Activated naive CD8-positive, alpha-beta T cell (primary cell): ENCODE results near the gene CIT.
A peak's percentile ranks its signal among the peaks of the same experiment; 100 is the strongest.
"Not testable (repeated sequence)": the region's sequence is repeated elsewhere in the genome, so short reads cannot be mapped to it uniquely, and the experiment has no call there.

Experiments
- H3K27ac Mint-ChIP-seq: one replicate; pipeline ENCODE4 v1.8.0; 2021; ENCODE audit warnings: mixed read lengths
- H3K27me3 Mint-ChIP-seq: one replicate; pipeline ENCODE4 v1.8.0; 2021; ENCODE audit warnings: mixed read lengths
- H3K36me3 Mint-ChIP-seq: one replicate; pipeline ENCODE4 v1.8.0; 2021; ENCODE audit warnings: mixed read lengths
- H3K4me1 Mint-ChIP-seq: one replicate; pipeline ENCODE4 v1.8.0; 2021; ENCODE audit warnings: low read depth, mixed read lengths
- H3K4me3 Mint-ChIP-seq: one replicate; pipeline ENCODE4 v1.8.0; 2021; ENCODE audit warnings: mild to moderate bottlenecking, mixed read lengths
- H3K9me3 Mint-ChIP-seq: one replicate; pipeline ENCODE4 v1.8.0; 2021; ENCODE audit warnings: low read depth, mixed read lengths

Gene CIT

GRCh38 chr12:119666226-119666795, 210.8 kb downstream of the CIT start:
- peak overlapping the region; percentile 87 for H3K27ac Mint-ChIP-seq
- no peaks in the 10 kb centered on the region for H3K9me3 Mint-ChIP-seq
- peaks cover 4% of the 10 kb centered on the region for H3K36me3 Mint-ChIP-seq
- peak overlapping the region; percentile 94 for H3K4me3 Mint-ChIP-seq
- H3K4me1 Mint-ChIP-seq: peaks cover 47% of the 10 kb centered on the region
- H3K27me3 Mint-ChIP-seq: no peaks in the 10 kb centered on the region

- Mint-ChIP-seq H3K4me1 (peaks cover 38% of the 10 kb centered on the region), H3K36me3 (peaks cover 2% of the 10 kb centered on the region), H3K27ac (no peak overlapping the region), H3K4me3 (no peak overlapping the region), H3K27me3 (no peaks in the 10 kb centered on the region), H3K9me3 (no peaks in the 10 kb centered on the region)
Measured at GRCh38 chr12:119665164-119665929, 211.8 kb downstream of the CIT start.

GRCh38 chr12:119664642-119665041, 212.5 kb downstream of the CIT start:
- no peaks in the 10 kb centered on the region for H3K27me3 Mint-ChIP-seq
- H3K9me3 Mint-ChIP-seq: no peaks in the 10 kb centered on the region
- H3K36me3 Mint-ChIP-seq: no peaks in the 10 kb centered on the region
- no peak overlapping the region for H3K4me3 Mint-ChIP-seq
- peaks cover 31% of the 10 kb centered on the region for H3K4me1 Mint-ChIP-seq
- H3K27ac Mint-ChIP-seq: no peak overlapping the region

- no peaks in the 10 kb centered on the region for H3K9me3 Mint-ChIP-seq
- H3K27me3 Mint-ChIP-seq: no peaks in the 10 kb centered on the region
- peaks cover 17% of the 10 kb centered on the region for H3K4me1 Mint-ChIP-seq
- no peak overlapping the region for H3K4me3 Mint-ChIP-seq
- H3K27ac Mint-ChIP-seq: no peak overlapping the region
- H3K36me3 Mint-ChIP-seq: no peaks in the 10 kb centered on the region
Measured at GRCh38 chr12:119661882-119662281, 215.2 kb downstream of the CIT start.

GRCh38 chr12:119660076-119660475, 217.0 kb downstream of the CIT start:
- Mint-ChIP-seq H3K27ac (no peak overlapping the region), H3K4me3 (no peak overlapping the region), H3K36me3 (no peaks in the 10 kb centered on the region), H3K4me1 (no peaks in the 10 kb centered on the region), H3K27me3 (no peaks in the 10 kb centered on the region), H3K9me3 (no peaks in the 10 kb centered on the region)

- Mint-ChIP-seq H3K4me3 (no peak overlapping the region), H3K4me1 (no peaks in the 10 kb centered on the region), H3K27me3 (no peaks in the 10 kb centered on the region), H3K9me3 (no peaks in the 10 kb centered on the region), H3K36me3 (no peaks in the 10 kb centered on the region), H3K27ac (no peak overlapping the region)
Measured at GRCh38 chr12:119659289-119659897, 217.7 kb downstream of the CIT start.

GRCh38 chr12:119658166-119658565, 219.0 kb downstream of the CIT start:
- H3K9me3 Mint-ChIP-seq: peaks cover 12% of the 10 kb centered on the region
- H3K36me3 Mint-ChIP-seq, H3K4me1 Mint-ChIP-seq, H3K27me3 Mint-ChIP-seq, H3K4me3 Mint-ChIP-seq, H3K27ac Mint-ChIP-seq: not testable (repeated sequence)

GRCh38 chr12:119657001-119657400, 220.1 kb downstream of the CIT start:
- not testable (repeated sequence) for H3K27ac Mint-ChIP-seq, H3K36me3 Mint-ChIP-seq, H3K4me3 Mint-ChIP-seq, H3K4me1 Mint-ChIP-seq, H3K27me3 Mint-ChIP-seq
- H3K9me3 Mint-ChIP-seq: peaks cover 12% of the 10 kb centered on the region

GRCh38 chr12:119652665-119653064, 224.5 kb downstream of the CIT start:
- no peak overlapping the region for H3K4me3 Mint-ChIP-seq
- peaks cover 3% of the 10 kb centered on the region for H3K36me3 Mint-ChIP-seq
- peaks cover 12% of the 10 kb centered on the region for H3K9me3 Mint-ChIP-seq
- H3K27ac Mint-ChIP-seq: no peak overlapping the region
- H3K4me1 Mint-ChIP-seq: no peaks in the 10 kb centered on the region
- H3K27me3 Mint-ChIP-seq: peaks cover 3% of the 10 kb centered on the region

- H3K9me3 Mint-ChIP-seq: peaks cover 11% of the 10 kb centered on the region
- H3K4me1 Mint-ChIP-seq: no peaks in the 10 kb centered on the region
- peaks cover 6% of the 10 kb centered on the region for H3K27me3 Mint-ChIP-seq
- no peak overlapping the region for H3K27ac Mint-ChIP-seq
- H3K36me3 Mint-ChIP-seq: peaks cover 3% of the 10 kb centered on the region
- H3K4me3 Mint-ChIP-seq: no peak overlapping the region
Measured at GRCh38 chr12:119649202-119649808, 227.8 kb downstream of the CIT start.

- peaks cover 18% of the 10 kb centered on the region for H3K27me3 Mint-ChIP-seq
- H3K9me3 Mint-ChIP-seq: no peaks in the 10 kb centered on the region
- no peaks in the 10 kb centered on the region for H3K4me1 Mint-ChIP-seq
Measured at GRCh38 chr12:119645535-119646059, 231.5 kb downstream of the CIT start.

GRCh38 chr12:119644930-119645329, 232.2 kb downstream of the CIT start:
- no peaks in the 10 kb centered on the region for H3K9me3 Mint-ChIP-seq
- no peaks in the 10 kb centered on the region for H3K4me1 Mint-ChIP-seq
- no peak overlapping the region for H3K27ac Mint-ChIP-seq
- H3K27me3 Mint-ChIP-seq: peaks cover 18% of the 10 kb centered on the region
- H3K36me3 Mint-ChIP-seq: no peaks in the 10 kb centered on the region
- no peak overlapping the region for H3K4me3 Mint-ChIP-seq

More at GRCh38 chr12:119645535-119646059, 231.5 kb downstream of the CIT start:
- Mint-ChIP-seq H3K27ac (no peak overlapping the region), H3K36me3 (no peaks in the 10 kb centered on the region), H3K4me3 (no peak overlapping the region)

- peaks cover 14% of the 10 kb centered on the region for H3K27me3 Mint-ChIP-seq
- H3K36me3 Mint-ChIP-seq: no peaks in the 10 kb centered on the region
- H3K27ac Mint-ChIP-seq: no peak overlapping the region
- no peak overlapping the region for H3K4me3 Mint-ChIP-seq
- no peaks in the 10 kb centered on the region for H3K9me3 Mint-ChIP-seq
- H3K4me1 Mint-ChIP-seq: no peaks in the 10 kb centered on the region
Measured at GRCh38 chr12:119642986-119643385, 234.1 kb downstream of the CIT start.
